ENCODE results near the gene ABCC3. TPM values are rescaled to one million over a fixed set of nuclear protein-coding genes. Genes with fewer than 3 reads are reported as not detected.

Gene ABCC3
- total and polyA plus RNA-seq, 2 donors (not counting 3 experiments of a cell fraction or from before 2014, with no cell fraction given): 1.1 to 2.6 TPM

- no peak for TF ChIP-seq MYC (IDR thresholded peaks at IDR 0.05; ENCODE audit: low read depth, low read length)
- no peak for TF ChIP-seq FOS (IDR thresholded peaks at IDR 0.05; ENCODE audit: borderline replicate concordance, insufficient read depth, low read length)
- TF ChIP-seq CTCF (IDR thresholded peaks at IDR 0.05; ENCODE audit: extremely low read depth in 1 of 2, insufficient read depth in 1 of 2, low read depth in 1 of 2, low read length in 2 of 2): no peak
- TF ChIP-seq POLR2AphosphoS5 (IDR thresholded peaks at IDR 0.05; ENCODE audit: insufficient read depth, low read depth, low read length): no peak
- no peak for TF ChIP-seq JUN (IDR thresholded peaks at IDR 0.05; ENCODE audit: borderline replicate concordance, insufficient read depth, insufficient read length, low read depth)
- TF ChIP-seq, protein P1, sequence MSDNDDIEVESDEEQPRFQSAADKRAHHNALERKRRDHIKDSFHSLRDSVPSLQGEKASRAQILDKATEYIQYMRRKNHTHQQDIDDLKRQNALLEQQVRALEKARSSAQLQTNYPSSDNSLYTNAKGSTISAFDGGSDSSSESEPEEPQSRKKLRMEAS (IDR thresholded peaks at IDR 0.05; ENCODE audit: insufficient read depth, insufficient read length): no peak
- no peak for TF ChIP-seq GATA2 (IDR thresholded peaks at IDR 0.05; ENCODE audit: insufficient read depth, insufficient read length, low read depth, low read length)
- no peak for TF ChIP-seq EZH2 (IDR thresholded peaks at IDR 0.05; ENCODE audit: borderline replicate concordance, low read depth, low read length, severe bottlenecking)
- TF ChIP-seq POLR2A (IDR thresholded peaks at IDR 0.05; ENCODE audit: low read depth, low read length): no peak
- dilution Hi-C loops (cut with MboI; ENCODE audit: extremely low pct_ligation_motif_present, low sequenced_read_pairs) (no loop called here), intact Hi-C loops (cut with micrococcal nuclease) (no loop called here)
- Histone ChIP-seq H3K9ac (replicated peaks; ENCODE audit: extremely low read depth, insufficient read depth, low read length) (no peak overlapping the region), H3K36me3 (ENCODE audit: control insufficient read depth in 2 of 2, extremely low read depth in 1 of 2, insufficient read depth in 2 of 2, low read length in 2 of 2) (no peaks in the 10 kb centered on the region), H4K20me1 (replicated peaks; ENCODE audit: control insufficient read depth, extremely low read depth, insufficient read depth, low read length) (no peaks in the 10 kb centered on the region), H3K4me3 (replicated peaks in 1 of 3; ENCODE audit: insufficient read depth in 1 of 3, low read depth in 1 of 3, low read length in 3 of 3) (no peak overlapping the region), H3K79me2 (ENCODE audit: control insufficient read depth, insufficient read depth, low read length) (no peaks in the 10 kb centered on the region), H3K9me1 (replicated peaks; ENCODE audit: control insufficient read depth, extremely low read depth, insufficient read depth, low read length) (no peaks in the 10 kb centered on the region), H3K27me3 (ENCODE audit: control insufficient read depth in 2 of 2, insufficient read depth in 2 of 2, low read length in 2 of 2) (no peaks in the 10 kb centered on the region), H3K4me1 (ENCODE audit: control insufficient read depth, extremely low read depth, insufficient read depth, low read length) (peaks cover 3% of the 10 kb centered on the region), H3K4me2 (ENCODE audit: insufficient read depth, low read length) (no peak overlapping the region), H3K9me3 (replicated peaks; ENCODE audit: control insufficient read depth, insufficient read depth, low read length) (no peaks in the 10 kb centered on the region), H2AFZ (ENCODE audit: low read depth, low read length) (no peak overlapping the region), H3K27ac (ENCODE audit: insufficient read depth, low read depth, low read length) (no peak overlapping the region)
- DNase-seq (ENCODE audit: low read depth, low spot score) (no peak), FAIRE-seq (no peak)
- ChIA-PET POLR2A (no interaction called here), CTCF (interaction anchor here (2.6 to 7.9 kb wide), 2 partner anchors 48 to 127 kb away, joined by 10 to 105 read pairs; no protein-coding TSS in a partner anchor)
- BruUV-seq (replicated peaks): no TSS peak
These were observed 43.2 kb downstream of the ABCC3 start for GRCh38 chr17:50677851-50678375.

Measured in endothelial cell of umbilical vein (primary cell).